Fibroblast of skin of back (primary cell): Measurements from ENCODE around the gene MYH4. TPM values are rescaled to one million over a fixed set of nuclear protein-coding genes. Genes with fewer than 3 reads are reported as not detected.

ENCODE experiments used
- DNase-seq: peaks from one replicate; pipeline ENCODE4 v3.0.0-alpha.2; 2013
- polyA plus RNA-seq, 2 experiments: library from polyadenylated mRNA; unstranded; fragments of 120-200 nt; gene quantifications; one replicate each; pipeline ENCODE4 v1.2.1, GENCODE V29; 2013; ENCODE audit not compliant: insufficient read length in 2 of 2

MYH4 gene
- polyA plus RNA-seq (2013, experiment 1 of 2; ENCODE audit: insufficient read length), result not detected
- polyA plus RNA-seq (2013, experiment 2 of 2; ENCODE audit: insufficient read length), result not detected

- DNase-seq, result no peak
Observed at GRCh38 chr17:10469459-10469858, at the start of gene MYH4. MYH4 (minus strand) TSS chr17:10469559; CDS start chr17:10466745, 2,814 bp downstream.

GRCh38 chr17:10518271-10519037 lies 49.1 kb upstream of the MYH4 start, which contains the start of gene MYH1:
MYH1 (minus strand) TSS chr17:10518542; CDS start chr17:10516642, 1,900 bp downstream.
- no peak for DNase-seq

GRCh38 chr17:10516638-10517037 lies 47.3 kb upstream of the MYH4 start:
- DNase-seq, result no peak

GRCh38 chr17:10516065-10516464 lies 46.7 kb upstream of the MYH4 start:
- DNase-seq, result no peak

GRCh38 chr17:10513299-10514067 lies 44.1 kb upstream of the MYH4 start:
- DNase-seq, result no peak

- DNase-seq, result no peak
Observed at GRCh38 chr17:10512856-10513255, 43.5 kb upstream of the MYH4 start.

GRCh38 chr17:10499950-10500349 lies 30.6 kb upstream of the MYH4 start:
- no peak for DNase-seq

GRCh38 chr17:10492004-10492403 lies 22.6 kb upstream of the MYH4 start:
- no peak for DNase-seq

- DNase-seq, result no peak
Observed at GRCh38 chr17:10482252-10482651, 12.9 kb upstream of the MYH4 start.

- DNase-seq, result no peak
Observed at GRCh38 chr17:10477701-10478100, 8.3 kb upstream of the MYH4 start.

GRCh38 chr17:10474536-10474935 lies 5.2 kb upstream of the MYH4 start:
- DNase-seq, result no peak

- peak; percentile 5 for DNase-seq
Observed at GRCh38 chr17:10471858-10472257, 2.5 kb upstream of the MYH4 start.

- DNase-seq, result no peak
Observed at GRCh38 chr17:10463402-10463801, 6.0 kb downstream of the MYH4 start.

GRCh38 chr17:10460062-10460461 lies 9.3 kb downstream of the MYH4 start:
- DNase-seq, result no peak

- DNase-seq, result no peak
Observed at GRCh38 chr17:10458701-10459100, 10.7 kb downstream of the MYH4 start.

- no peak for DNase-seq
Observed at GRCh38 chr17:10457952-10458351, 11.4 kb downstream of the MYH4 start.

GRCh38 chr17:10447026-10447931 lies 22.1 kb downstream of the MYH4 start:
- no peak for DNase-seq

- DNase-seq, result no peak
Observed at GRCh38 chr17:10439816-10440215, 29.5 kb downstream of the MYH4 start.

- DNase-seq, result no peak
Observed at GRCh38 chr17:10435096-10435495, 34.3 kb downstream of the MYH4 start.

- no peak for DNase-seq
Observed at GRCh38 chr17:10429421-10430045, 39.8 kb downstream of the MYH4 start.

- DNase-seq, result no peak
Observed at GRCh38 chr17:10428781-10429180, 40.6 kb downstream of the MYH4 start.

GRCh38 chr17:10421900-10422542 lies 47.3 kb downstream of the MYH4 start, which contains the start of gene MYH8:
MYH8 (minus strand) TSS chr17:10421950; CDS start chr17:10420227, 1,723 bp downstream.
- DNase-seq, result no peak
